BLaER1 (cell line): Measurements from ENCODE around the gene SHB.

Experiments used
- H3K27ac ChIP-seq: shearing (Covaris generic); formaldehyde crosslinking; 2 replicates; pipeline ENCODE4 v1.8.1; 2022
- H3K27me3 ChIP-seq: shearing (Covaris generic); formaldehyde crosslinking; 2 replicates; pipeline ENCODE4 v1.8.1; 2022
- H3K36me3 ChIP-seq: shearing (Covaris generic); formaldehyde crosslinking; 2 replicates; pipeline ENCODE4 v1.8.1; 2022
- H3K4me1 ChIP-seq: shearing (Covaris generic); formaldehyde crosslinking; 2 replicates; pipeline ENCODE4 v1.8.1; 2022
- H3K4me2 ChIP-seq: shearing (Covaris generic); formaldehyde crosslinking; 2 replicates; pipeline ENCODE4 v1.8.1; 2022
- H3K4me3 ChIP-seq: shearing (Covaris generic); formaldehyde crosslinking; 2 replicates; pipeline ENCODE4 v1.8.1; 2022
- H3K9ac ChIP-seq: shearing (Covaris generic); formaldehyde crosslinking; 2 replicates; pipeline ENCODE4 v1.8.1; 2022
- H3K9me3 ChIP-seq: shearing (Covaris generic); formaldehyde crosslinking; 2 replicates; pipeline ENCODE4 v1.8.1; 2022
- H4K20me1 ChIP-seq: shearing (Covaris generic); formaldehyde crosslinking; 2 replicates; pipeline ENCODE4 v1.8.1; 2022
- Cebpa-rat ChIP-seq: shearing (Covaris generic); IDR thresholded peaks from 2 replicates; pipeline ENCODE4 v1.8.1; 2022

The SHB gene

DNA sequence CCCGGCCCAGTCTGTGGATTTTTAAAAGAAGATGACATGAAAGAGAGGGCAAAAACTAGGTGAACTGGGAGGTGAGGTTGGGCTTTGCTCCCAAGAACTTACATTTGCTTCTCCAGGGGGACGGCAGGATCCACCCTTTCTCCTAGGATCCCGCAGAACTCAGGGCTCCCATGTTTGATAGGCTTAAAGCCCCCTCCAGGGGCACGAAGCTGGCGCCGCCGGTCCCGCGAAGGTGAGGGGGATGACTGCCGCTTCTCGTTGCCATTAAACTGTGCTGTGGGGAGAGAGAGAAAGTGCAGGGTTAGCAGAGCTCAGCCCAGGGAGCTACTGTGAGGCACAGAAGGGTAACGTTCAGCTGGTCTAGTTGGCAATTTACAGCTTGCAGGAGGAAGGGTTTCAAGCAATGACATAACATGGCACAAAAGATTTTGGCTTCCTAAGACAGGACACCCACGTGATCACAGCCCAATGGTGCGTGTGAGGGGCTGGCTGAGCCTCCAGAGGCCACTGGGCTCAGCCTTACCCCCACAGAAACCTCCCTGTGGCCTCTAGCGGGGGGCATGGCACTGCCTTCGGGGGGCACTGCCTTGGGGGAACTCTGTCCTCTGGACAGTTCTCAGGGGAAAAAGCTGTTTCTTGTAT is 113.1 kb downstream of the SHB start:
- Histone ChIP-seq H3K27me3 (no peaks in the 10 kb centered on the region), H3K9ac (no peak overlapping the region), H3K9me3 (no peaks in the 10 kb centered on the region), H3K4me3 (no peak overlapping the region), H3K4me1 (peaks cover 68% of the 10 kb centered on the region), H3K27ac (peak overlapping the region; percentile 43), H4K20me1 (no peaks in the 10 kb centered on the region), H3K36me3 (no peaks in the 10 kb centered on the region), H3K4me2 (peak overlapping the region; percentile 85)
- no peak for TF ChIP-seq Cebpa-rat

DNA sequence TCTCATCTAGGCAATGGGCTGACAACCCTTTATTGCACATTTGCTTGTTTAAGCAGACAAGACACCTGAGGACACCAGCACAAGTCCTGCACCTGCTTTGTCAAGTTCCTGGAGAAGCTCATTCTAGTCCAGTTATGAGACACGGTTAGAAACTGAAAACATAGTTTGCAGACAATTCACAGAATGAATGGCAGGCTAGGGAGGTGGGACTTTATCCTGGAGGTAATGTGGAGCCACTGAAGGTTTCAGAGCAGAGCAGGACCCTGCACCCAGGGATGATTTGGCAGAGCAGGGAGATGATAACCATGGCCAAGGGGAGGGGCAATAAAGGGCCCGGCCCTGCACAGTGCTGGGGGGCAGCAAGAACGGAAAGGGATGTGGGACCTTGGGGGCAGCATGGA is 114.4 kb downstream of the SHB start:
- no peaks in the 10 kb centered on the region for H3K36me3 ChIP-seq
- no peak overlapping the region for H3K27ac ChIP-seq
- no peak for TF ChIP-seq Cebpa-rat
- H3K4me2 ChIP-seq = peak overlapping the region; percentile 85
- no peaks in the 10 kb centered on the region; the same call in 1 of the 2 replicates for H3K27me3 ChIP-seq
- no peaks in the 10 kb centered on the region for H4K20me1 ChIP-seq
- no peaks in the 10 kb centered on the region for H3K9me3 ChIP-seq
- H3K4me3 ChIP-seq = no peak overlapping the region
- H3K4me1 ChIP-seq = peaks cover 77% of the 10 kb centered on the region
- no peak overlapping the region for H3K9ac ChIP-seq

DNA sequence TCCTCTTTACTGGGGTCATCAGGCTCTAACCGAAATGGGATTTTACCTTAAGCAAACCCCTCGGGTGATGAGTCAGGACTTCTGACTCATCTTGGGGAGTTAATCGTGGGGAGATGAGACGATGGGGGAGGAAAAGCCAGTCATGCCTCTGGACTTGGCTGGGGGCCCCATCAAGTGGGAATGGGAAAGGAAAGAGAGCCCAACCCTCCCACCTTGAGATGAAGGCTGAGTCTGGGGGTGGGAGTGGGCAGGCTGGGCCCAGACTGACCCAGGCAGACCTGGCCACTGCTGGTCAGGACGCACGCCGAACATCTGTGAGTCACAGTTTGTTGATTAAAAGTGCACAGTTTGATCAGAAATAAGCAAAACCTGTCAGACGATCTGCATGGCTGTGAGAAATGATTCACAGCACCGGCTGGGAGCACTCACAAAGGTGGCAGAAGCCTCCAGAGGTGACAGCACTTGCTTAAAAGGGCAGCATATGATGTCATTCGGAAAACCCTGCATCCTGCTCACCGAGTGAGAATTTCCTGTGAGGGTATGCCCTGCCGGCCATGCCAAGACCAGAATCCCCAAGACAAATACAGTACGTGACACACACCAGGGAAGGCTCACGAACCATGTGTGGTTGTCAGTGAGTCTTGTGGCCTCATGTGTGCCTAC is 115.1 kb downstream of the SHB start:
- TF ChIP-seq Cebpa-rat = no peak
- Histone ChIP-seq H3K4me3 (no peak overlapping the region), H3K9ac (peak overlapping the region; percentile 64), H3K36me3 (no peaks in the 10 kb centered on the region), H4K20me1 (no peaks in the 10 kb centered on the region), H3K27me3 (no peaks in the 10 kb centered on the region; the same call in 1 of the 2 replicates), H3K27ac (peak overlapping the region; percentile 62), H3K4me2 (peak overlapping the region; percentile 85), H3K9me3 (no peaks in the 10 kb centered on the region), H3K4me1 (peaks cover 84% of the 10 kb centered on the region)

DNA sequence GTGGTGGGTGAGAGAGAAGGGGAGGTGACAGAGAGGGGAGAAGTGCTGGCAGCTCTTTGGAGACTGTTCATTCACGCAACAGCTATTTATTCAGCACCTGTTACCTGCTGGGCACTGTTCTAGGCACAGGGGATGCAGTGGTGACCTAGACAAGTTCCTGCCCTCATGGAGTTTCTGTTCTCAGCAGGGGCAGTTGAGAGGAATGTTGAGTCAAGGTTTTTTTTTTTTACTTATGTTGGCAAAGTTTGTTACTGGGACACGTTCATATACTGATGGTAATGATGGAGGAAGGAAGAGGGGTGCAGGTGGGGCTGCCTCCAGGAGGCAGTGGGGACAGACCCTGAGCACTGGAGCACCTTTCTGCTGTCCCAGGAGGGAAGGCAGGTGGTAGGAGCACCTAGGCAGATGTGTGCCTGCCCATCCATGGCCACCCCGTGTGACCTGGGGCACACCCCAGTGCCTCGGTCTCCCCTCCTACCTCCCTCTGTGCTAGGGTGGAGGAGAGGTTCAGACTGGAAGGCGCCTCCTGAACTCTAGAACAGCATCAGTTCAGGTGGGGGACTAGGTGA is 115.7 kb downstream of the SHB start:
- Histone ChIP-seq H3K9ac (peak overlapping the region; percentile 64; the same call in 1 of the 2 replicates), H3K27me3 (no peaks in the 10 kb centered on the region; the same call in 1 of the 2 replicates), H4K20me1 (no peaks in the 10 kb centered on the region), H3K36me3 (no peaks in the 10 kb centered on the region), H3K4me2 (peak overlapping the region; percentile 85), H3K9me3 (no peaks in the 10 kb centered on the region), H3K4me1 (peaks cover 90% of the 10 kb centered on the region), H3K4me3 (no peak overlapping the region), H3K27ac (peak overlapping the region; percentile 62)
- no peak for TF ChIP-seq Cebpa-rat

DNA sequence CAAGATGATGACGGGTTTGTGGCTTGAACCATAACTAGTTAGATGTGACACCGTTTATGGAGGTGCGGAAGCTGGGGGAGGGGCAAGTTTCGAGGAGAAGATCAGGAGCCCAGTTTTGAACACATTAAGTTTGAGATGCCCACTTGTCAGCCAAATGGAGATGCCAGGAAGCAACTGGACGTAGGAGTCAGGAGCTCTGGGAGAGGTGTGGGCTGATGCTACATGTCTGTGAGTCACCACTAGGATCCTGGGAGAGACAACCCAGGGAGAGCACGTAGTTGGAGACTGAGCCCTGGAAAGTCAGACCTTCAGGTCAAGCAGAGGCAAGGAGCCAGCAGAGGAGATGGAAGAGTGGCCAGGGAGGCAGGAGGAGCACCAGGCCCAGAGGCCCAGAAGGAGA is 116.3 kb downstream of the SHB start:
- peaks cover 96% of the 10 kb centered on the region for H3K4me1 ChIP-seq

DNA sequence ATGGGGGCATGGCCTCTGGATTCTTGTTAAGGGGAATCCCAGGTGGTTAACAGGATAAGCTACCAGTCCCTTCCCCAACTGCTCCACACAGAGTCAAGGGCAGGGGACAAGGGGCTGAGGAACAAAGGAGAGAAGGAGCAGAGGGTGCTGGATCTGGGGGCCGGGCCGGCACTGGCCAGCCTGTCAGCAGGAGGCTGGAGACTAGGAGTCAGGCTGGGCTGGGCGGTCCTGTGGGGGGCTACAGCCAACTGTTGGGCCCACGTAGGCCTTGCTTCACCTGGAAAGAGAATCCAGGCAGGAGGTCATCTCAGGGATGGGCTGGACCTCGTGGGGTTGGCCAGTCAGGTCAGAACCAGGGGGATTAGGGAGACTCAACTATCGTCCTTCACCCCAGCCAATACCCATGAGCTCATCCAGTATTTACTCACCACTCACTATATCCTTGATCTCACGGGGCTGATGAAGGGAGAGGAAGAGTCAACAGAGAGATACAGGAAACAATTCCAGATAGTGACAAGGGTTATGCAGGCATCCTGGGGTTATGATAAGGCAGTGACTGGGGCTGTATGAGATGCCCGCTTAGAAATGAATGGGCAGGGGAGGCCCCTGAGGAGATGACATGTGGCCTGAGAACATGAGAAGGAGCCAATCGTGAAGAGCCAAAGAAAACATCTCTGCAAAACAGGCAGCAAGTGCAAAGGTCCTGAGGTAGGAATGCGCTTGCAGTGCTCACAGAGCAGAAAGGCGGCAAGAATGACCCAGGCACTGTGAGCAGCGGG is 117.2 kb downstream of the SHB start:
- Histone ChIP-seq H3K27ac (no peak overlapping the region), H3K4me3 (no peak overlapping the region), H3K9me3 (no peaks in the 10 kb centered on the region), H3K4me2 (peak overlapping the region; percentile 48), H3K4me1 (peaks cover 98% of the 10 kb centered on the region), H3K9ac (0 out of 2 replicates have a peak overlapping the region, but pooled peaks have one; percentile 21), H3K36me3 (no peaks in the 10 kb centered on the region), H4K20me1 (no peaks in the 10 kb centered on the region), H3K27me3 (no peaks in the 10 kb centered on the region; the same call in 1 of the 2 replicates)
- TF ChIP-seq Cebpa-rat = no peak

More for the DNA sequence above, 116.3 kb downstream of the SHB start:
- H3K9me3 ChIP-seq = no peaks in the 10 kb centered on the region
- H3K9ac ChIP-seq = no peak overlapping the region
- no peak overlapping the region for H3K27ac ChIP-seq
- H3K4me3 ChIP-seq = no peak overlapping the region
- no peak for TF ChIP-seq Cebpa-rat
- H3K36me3 ChIP-seq = no peaks in the 10 kb centered on the region
- H3K4me2 ChIP-seq = peak overlapping the region; percentile 85
- H3K27me3 ChIP-seq = no peaks in the 10 kb centered on the region; the same call in 1 of the 2 replicates
- H4K20me1 ChIP-seq = no peaks in the 10 kb centered on the region

DNA sequence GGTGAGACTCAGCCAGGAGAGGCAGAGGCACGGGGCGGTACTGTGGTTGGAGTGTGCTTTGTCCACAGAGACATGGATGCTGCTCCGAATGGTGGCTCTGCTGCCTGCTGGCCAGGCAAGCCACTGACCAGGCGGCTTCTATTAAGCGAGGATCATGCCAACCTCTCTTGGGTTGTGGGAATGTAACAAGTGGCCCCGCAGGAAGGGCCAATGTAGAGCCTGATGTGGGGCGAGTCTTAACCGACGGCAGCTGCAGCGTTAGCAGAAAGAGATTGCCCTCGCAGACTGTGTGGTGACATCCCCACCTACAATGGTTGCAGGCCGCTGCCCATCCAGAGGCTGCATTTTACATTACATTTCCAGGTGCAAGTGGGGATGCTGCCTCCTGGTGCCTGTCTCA is 118.5 kb downstream of the SHB start:
- no peak overlapping the region for H3K4me3 ChIP-seq
- no peak for TF ChIP-seq Cebpa-rat
- H3K9me3 ChIP-seq = no peaks in the 10 kb centered on the region
- H3K4me2 ChIP-seq = peak overlapping the region; percentile 48
- no peak overlapping the region for H3K9ac ChIP-seq
- no peak overlapping the region for H3K27ac ChIP-seq
- H3K4me1 ChIP-seq = peaks cover 98% of the 10 kb centered on the region
- H3K36me3 ChIP-seq = no peaks in the 10 kb centered on the region
- no peaks in the 10 kb centered on the region; the same call in 1 of the 2 replicates for H3K27me3 ChIP-seq
- H4K20me1 ChIP-seq = no peaks in the 10 kb centered on the region

DNA sequence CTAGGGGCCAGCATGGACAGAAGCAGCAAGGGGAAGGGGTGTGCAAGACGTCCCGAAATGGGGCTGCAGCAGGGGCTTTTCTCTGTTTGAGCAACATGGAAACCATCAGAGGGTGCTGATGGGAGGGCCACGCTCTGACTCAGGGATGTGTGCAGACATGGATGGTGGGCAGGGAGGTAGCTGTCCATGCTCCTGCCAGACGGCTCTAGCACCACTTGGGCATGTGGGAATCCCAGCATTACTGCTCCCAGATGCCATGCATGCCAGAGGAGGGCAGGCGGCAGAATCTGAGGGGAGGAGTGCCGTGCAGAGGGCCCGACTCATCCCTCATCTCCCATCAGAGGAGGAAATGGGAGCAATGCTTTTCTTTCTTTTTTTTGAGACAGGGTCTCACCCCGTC is 119.5 kb downstream of the SHB start:
- H3K9me3 ChIP-seq = no peaks in the 10 kb centered on the region
- TF ChIP-seq Cebpa-rat = no peak
- no peaks in the 10 kb centered on the region; the same call in 1 of the 2 replicates for H3K27me3 ChIP-seq
- peak overlapping the region; percentile 80; the same call in 1 of the 2 replicates for H3K4me2 ChIP-seq
- H3K9ac ChIP-seq = no peak overlapping the region
- H4K20me1 ChIP-seq = no peaks in the 10 kb centered on the region
- H3K4me1 ChIP-seq = peaks cover 98% of the 10 kb centered on the region
- no peak overlapping the region for H3K27ac ChIP-seq
- H3K36me3 ChIP-seq = no peaks in the 10 kb centered on the region
- H3K4me3 ChIP-seq = no peak overlapping the region

DNA sequence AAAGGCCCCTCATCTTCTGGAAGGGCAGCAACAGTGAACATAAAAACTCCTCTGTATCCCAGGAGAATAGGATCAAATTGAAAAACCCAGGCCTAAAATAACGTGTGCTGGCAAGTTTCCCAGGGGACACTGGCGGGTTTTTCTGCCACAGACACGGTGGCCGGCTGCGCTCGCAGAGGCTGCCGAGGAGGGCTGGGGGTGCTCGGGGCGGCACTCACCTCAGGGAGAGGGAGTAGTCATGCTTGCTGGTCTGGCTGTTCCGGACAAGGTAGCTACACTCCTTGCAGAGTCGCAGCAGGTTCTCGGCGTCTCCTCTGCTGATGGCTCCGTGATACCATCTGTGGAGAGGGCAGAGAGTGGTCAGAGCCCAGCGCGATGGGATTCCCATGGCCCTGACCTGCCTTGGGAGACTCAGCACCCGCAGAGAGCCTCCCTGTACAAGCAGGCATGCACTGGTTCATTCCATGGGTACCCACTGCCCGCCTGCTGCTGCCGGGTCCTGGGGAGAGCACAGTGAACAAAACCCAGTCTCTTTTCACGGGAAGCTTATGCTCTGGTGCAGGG is 120.5 kb downstream of the SHB start:
- no peak overlapping the region for H3K9ac ChIP-seq
- TF ChIP-seq Cebpa-rat = no peak
- no peaks in the 10 kb centered on the region; the same call in 1 of the 2 replicates for H3K27me3 ChIP-seq
- H3K27ac ChIP-seq = no peak overlapping the region
- H3K4me3 ChIP-seq = 0 out of 2 replicates have a peak overlapping the region, but pooled peaks have one; percentile 20
- H3K9me3 ChIP-seq = no peaks in the 10 kb centered on the region
- H4K20me1 ChIP-seq = no peaks in the 10 kb centered on the region
- peaks cover 88% of the 10 kb centered on the region for H3K4me1 ChIP-seq
- H3K36me3 ChIP-seq = no peaks in the 10 kb centered on the region
- peak overlapping the region; percentile 80 for H3K4me2 ChIP-seq
